Effector memory CD8-positive, alpha-beta T cell (primary cell): ENCODE results near the gene SORD.
A peak's percentile ranks its signal among the peaks of the same experiment; 100 is the strongest.

Experiments used
- ATAC-seq: fragments of 150-1000 bp; cut with Tn5 transposase; replicated peaks from 2 replicates; pipeline ENCODE4 v1.10.0; 2021; ENCODE audit warnings: mild to moderate bottlenecking, moderate library complexity
- DNase-seq, 3 experiments: peaks; one replicate each; pipeline ENCODE4 v3.0.0; 2021
- H3K27ac Mint-ChIP-seq, 2 donors: one replicate each; pipeline ENCODE4 v1.8.0; 2022; ENCODE audit warnings: mild to moderate bottlenecking in 2 of 2, mixed read lengths in 2 of 2, moderate library complexity in 2 of 2
- H3K27me3 Mint-ChIP-seq, 2 donors: one replicate each; pipeline ENCODE4 v1.8.0; 2022; ENCODE audit warnings: mixed read lengths in 2 of 2
- H3K36me3 Mint-ChIP-seq: one replicate; pipeline ENCODE4 v1.8.0; 2022; ENCODE audit warnings: mild to moderate bottlenecking, moderate library complexity, mixed read lengths; ENCODE audit not compliant: insufficient read depth
- H3K4me1 Mint-ChIP-seq, 2 donors: one replicate each; pipeline ENCODE4 v1.8.0; 2022; ENCODE audit warnings: low read depth in 2 of 2, mixed read lengths in 2 of 2
- H3K4me3 Mint-ChIP-seq, 2 donors: one replicate each; pipeline ENCODE4 v1.8.0; 2022; ENCODE audit warnings: mild to moderate bottlenecking in 2 of 2, mixed read lengths in 2 of 2, moderate library complexity in 2 of 2
- H3K9me3 Mint-ChIP-seq, 2 donors: one replicate each; pipeline ENCODE4 v1.8.0; 2022; ENCODE audit warnings: mixed read lengths in 2 of 2

The SORD gene

GRCh38 chr15:45115312-45115820 is 92.4 kb downstream of the SORD start:
- Mint-ChIP-seq H3K27me3 (peaks cover 81 to 91% of the 10 kb centered on the region in 2 donors), H3K4me3 (no peak overlapping the region), H3K36me3 (peaks cover 2% of the 10 kb centered on the region), H3K27ac (no peak overlapping the region), H3K4me1 (peaks cover 18 to 41% of the 10 kb centered on the region in 2 donors), H3K9me3 (no peaks in the 10 kb centered on the region)
- ATAC-seq (no peak), DNase-seq (no peak)

- Mint-ChIP-seq H3K27me3 (peaks cover 83 to 93% of the 10 kb centered on the region in 2 donors), H3K4me3 (peak overlapping the region in 1 of 2 donors; percentile 77), H3K9me3 (no peaks in the 10 kb centered on the region), H3K27ac (no peak overlapping the region), H3K36me3 (peaks cover 2% of the 10 kb centered on the region), H3K4me1 (peaks cover 18 to 41% of the 10 kb centered on the region in 2 donors)
- no peak for ATAC-seq
- no peak for DNase-seq
Observed at GRCh38 chr15:45116006-45116481, 93.0 kb downstream of the SORD start.

- DNase-seq (no peak), ATAC-seq (no peak)
- Mint-ChIP-seq H3K36me3 (peaks cover 2% of the 10 kb centered on the region), H3K4me1 (peaks cover 18 to 41% of the 10 kb centered on the region in 2 donors), H3K4me3 (peak overlapping the region; percentile 47 to 77), H3K27me3 (peaks cover 87 to 98% of the 10 kb centered on the region in 2 donors), H3K27ac (no peak overlapping the region), H3K9me3 (no peaks in the 10 kb centered on the region)
Observed at GRCh38 chr15:45116482-45117307, 93.7 kb downstream of the SORD start.

- peaks cover 83 to 96% of the 10 kb centered on the region in 2 donors for H3K27me3 Mint-ChIP-seq
- peak overlapping the region; percentile 72 to 77 for H3K4me3 Mint-ChIP-seq
- peak; percentile 10 for ATAC-seq
- H3K4me1 Mint-ChIP-seq: peaks cover 18 to 32% of the 10 kb centered on the region in 2 donors
- H3K36me3 Mint-ChIP-seq: peaks cover 2% of the 10 kb centered on the region
- peak overlapping the region in 1 of 2 donors; percentile 3 for H3K27ac Mint-ChIP-seq
- H3K9me3 Mint-ChIP-seq: no peaks in the 10 kb centered on the region
- DNase-seq: no peak
Observed at GRCh38 chr15:45117308-45118130, 94.5 kb downstream of the SORD start.

GRCh38 chr15:45118131-45118588 is 95.2 kb downstream of the SORD start:
- ATAC-seq (peak; percentile 99), DNase-seq (peak; percentile 79 to 84 (median 82))
- H3K27me3 Mint-ChIP-seq: peaks cover 77 to 96% of the 10 kb centered on the region in 2 donors
- H3K36me3 Mint-ChIP-seq: peaks cover 2% of the 10 kb centered on the region
- H3K9me3 Mint-ChIP-seq: no peaks in the 10 kb centered on the region
- H3K27ac Mint-ChIP-seq: peak overlapping the region in 1 of 2 donors; percentile 3
- H3K4me3 Mint-ChIP-seq: peak overlapping the region; percentile 72 to 77
- peaks cover 18 to 28% of the 10 kb centered on the region in 2 donors for H3K4me1 Mint-ChIP-seq

- Mint-ChIP-seq H3K9me3 (no peaks in the 10 kb centered on the region), H3K36me3 (no peaks in the 10 kb centered on the region), H3K27me3 (peaks cover 69 to 91% of the 10 kb centered on the region in 2 donors), H3K27ac (no peak overlapping the region), H3K4me3 (no peak overlapping the region), H3K4me1 (peaks cover 15 to 24% of the 10 kb centered on the region in 2 donors)
- DNase-seq (no peak), ATAC-seq (no peak)
Observed at GRCh38 chr15:45118996-45119395, 96.0 kb downstream of the SORD start.

GRCh38 chr15:45120081-45120972 is 97.3 kb downstream of the SORD start:
- Mint-ChIP-seq H3K9me3 (no peaks in the 10 kb centered on the region), H3K4me1 (peaks cover 13 to 17% of the 10 kb centered on the region in 2 donors), H3K27me3 (peaks cover 65 to 87% of the 10 kb centered on the region in 2 donors), H3K36me3 (no peaks in the 10 kb centered on the region), H3K4me3 (no peak overlapping the region), H3K27ac (no peak overlapping the region)
- ATAC-seq: no peak
- DNase-seq: no peak

- no peak overlapping the region for H3K27ac Mint-ChIP-seq
- H3K36me3 Mint-ChIP-seq: no peaks in the 10 kb centered on the region
- peaks cover 13 to 17% of the 10 kb centered on the region in 2 donors for H3K4me1 Mint-ChIP-seq
- H3K27me3 Mint-ChIP-seq: peaks cover 65 to 87% of the 10 kb centered on the region in 2 donors
- DNase-seq (no peak), ATAC-seq (no peak)
- no peak overlapping the region for H3K4me3 Mint-ChIP-seq
- no peaks in the 10 kb centered on the region for H3K9me3 Mint-ChIP-seq
Observed at GRCh38 chr15:45121020-45121419, 98.0 kb downstream of the SORD start.

GRCh38 chr15:45121706-45122417 is 98.9 kb downstream of the SORD start:
- ATAC-seq (no peak), DNase-seq (no peak)
- H3K36me3 Mint-ChIP-seq: no peaks in the 10 kb centered on the region
- no peak overlapping the region for H3K27ac Mint-ChIP-seq
- no peaks in the 10 kb centered on the region for H3K9me3 Mint-ChIP-seq
- H3K4me1 Mint-ChIP-seq: peaks cover 13% of the 10 kb centered on the region in 2 donors
- H3K4me3 Mint-ChIP-seq: no peak overlapping the region
- peaks cover 65 to 85% of the 10 kb centered on the region in 2 donors for H3K27me3 Mint-ChIP-seq

GRCh38 chr15:45122719-45123118 is 99.7 kb downstream of the SORD start:
- Mint-ChIP-seq H3K27ac (no peak overlapping the region), H3K36me3 (no peaks in the 10 kb centered on the region), H3K4me1 (peaks cover 5 to 6% of the 10 kb centered on the region in 2 donors), H3K27me3 (peaks cover 61 to 80% of the 10 kb centered on the region in 2 donors), H3K4me3 (no peak overlapping the region), H3K9me3 (no peaks in the 10 kb centered on the region)
- DNase-seq (no peak), ATAC-seq (no peak)

GRCh38 chr15:45123397-45123796 is 100.4 kb downstream of the SORD start:
- Mint-ChIP-seq H3K4me1 (peaks cover 0 to under 1% of the 10 kb centered on the region in 2 donors), H3K36me3 (no peaks in the 10 kb centered on the region), H3K4me3 (no peak overlapping the region), H3K9me3 (no peaks in the 10 kb centered on the region), H3K27me3 (peaks cover 61 to 80% of the 10 kb centered on the region in 2 donors), H3K27ac (no peak overlapping the region)
- DNase-seq (no peak), ATAC-seq (no peak)

- DNase-seq (peak; percentile 37 to 51 (median 38)), ATAC-seq (peak; percentile 74)
- Mint-ChIP-seq H3K4me3 (no peak overlapping the region), H3K9me3 (no peaks in the 10 kb centered on the region), H3K4me1 (no peaks in the 10 kb centered on the region), H3K36me3 (no peaks in the 10 kb centered on the region), H3K27me3 (peaks cover 59 to 74% of the 10 kb centered on the region in 2 donors), H3K27ac (no peak overlapping the region)
Observed at GRCh38 chr15:45126535-45127158, 103.7 kb downstream of the SORD start.
